ENCODE results near the gene CYP1A2.

GRCh38 chr15:74792227-74793016 is 43.8 kb downstream of the CYP1A2 start:
- no peak for TF ChIP-seq EZH2 (IDR thresholded peaks at IDR 0.05; ENCODE audit: borderline replicate concordance, low read length)
- TF ChIP-seq, protein P1, sequence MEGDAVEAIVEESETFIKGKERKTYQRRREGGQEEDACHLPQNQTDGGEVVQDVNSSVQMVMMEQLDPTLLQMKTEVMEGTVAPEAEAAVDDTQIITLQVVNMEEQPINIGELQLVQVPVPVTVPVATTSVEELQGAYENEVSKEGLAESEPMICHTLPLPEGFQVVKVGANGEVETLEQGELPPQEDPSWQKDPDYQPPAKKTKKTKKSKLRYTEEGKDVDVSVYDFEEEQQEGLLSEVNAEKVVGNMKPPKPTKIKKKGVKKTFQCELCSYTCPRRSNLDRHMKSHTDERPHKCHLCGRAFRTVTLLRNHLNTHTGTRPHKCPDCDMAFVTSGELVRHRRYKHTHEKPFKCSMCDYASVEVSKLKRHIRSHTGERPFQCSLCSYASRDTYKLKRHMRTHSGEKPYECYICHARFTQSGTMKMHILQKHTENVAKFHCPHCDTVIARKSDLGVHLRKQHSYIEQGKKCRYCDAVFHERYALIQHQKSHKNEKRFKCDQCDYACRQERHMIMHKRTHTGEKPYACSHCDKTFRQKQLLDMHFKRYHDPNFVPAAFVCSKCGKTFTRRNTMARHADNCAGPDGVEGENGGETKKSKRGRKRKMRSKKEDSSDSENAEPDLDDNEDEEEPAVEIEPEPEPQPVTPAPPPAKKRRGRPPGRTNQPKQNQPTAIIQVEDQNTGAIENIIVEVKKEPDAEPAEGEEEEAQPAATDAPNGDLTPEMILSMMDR (conservative IDR thresholded peaks at IDR 0.05 in 1 of 2, IDR thresholded peaks at IDR 0.05 in 1 of 2; ENCODE audit: extremely low read depth in 1 of 2, insufficient read depth in 1 of 2, low read depth in 1 of 2, low read length in 2 of 2): no peak

All from mammary epithelial cell (primary cell).